Fibroblast of lung (primary cell): ENCODE data around the gene PLAC8. TPM values are rescaled to one million over a fixed set of nuclear protein-coding genes. Genes with fewer than 3 reads are reported as not detected.
A peak's percentile ranks its signal among the peaks of the same experiment; 100 is the strongest.

Experiments
- DNase-seq, 2 donors: peaks; one replicate each; pipeline versions ENCODE4 v3.0.0 to v3.0.0-alpha.2; 2010; ENCODE audit warnings: low read depth in 2 of 2
- H2AFZ ChIP-seq: 2 replicates; pipeline ENCODE4 v1.5.1; 2012; ENCODE audit warnings: low read length, control low read depth, inconsistent platforms
- H3K27ac ChIP-seq: 2 replicates; pipeline ENCODE4 v1.5.1; 2011; ENCODE audit warnings: low read length, control low read depth; ENCODE audit not compliant: insufficient read depth
- H3K27me3 ChIP-seq: 2 replicates; pipeline ENCODE4 v1.5.1; 2011; ENCODE audit warnings: mild to moderate bottlenecking, low read length; ENCODE audit not compliant: control insufficient read depth, insufficient read depth
- H3K36me3 ChIP-seq: 2 replicates; pipeline ENCODE4 v1.5.1; 2011; ENCODE audit warnings: low read length; ENCODE audit not compliant: control insufficient read depth, insufficient read depth
- H3K4me1 ChIP-seq: 2 replicates; pipeline ENCODE4 v1.5.1; 2011; ENCODE audit warnings: low read length; ENCODE audit not compliant: control insufficient read depth, insufficient read depth; ENCODE audit errors: extremely low read depth
- H3K4me2 ChIP-seq: 2 replicates; pipeline ENCODE4 v1.5.1; 2011; ENCODE audit warnings: low read length, control low read depth; ENCODE audit not compliant: insufficient read depth; ENCODE audit errors: extremely low read depth
- H3K4me3 ChIP-seq, 4 experiments: fragments of 200-600 bp in 1 of 4; sonication (generic) in 1 of 4; replicated peaks in 1 of 4; 2 replicates each; pipeline ENCODE4 v1.5.1; 2011 to 2016; ENCODE audit warnings: low read length in 4 of 4, low read depth in 3 of 4, mild to moderate bottlenecking in 3 of 4, control low read depth in 2 of 4, inconsistent platforms in 1 of 4, mixed read lengths in 1 of 4; ENCODE audit not compliant: insufficient read depth in 1 of 4; ENCODE audit errors: control extremely low read depth in 1 of 4
- H3K79me2 ChIP-seq: 2 replicates; pipeline ENCODE4 v1.5.1; 2012; ENCODE audit warnings: mild to moderate bottlenecking, low read length, inconsistent platforms; ENCODE audit not compliant: control insufficient read depth, insufficient read depth
- H3K9ac ChIP-seq: 2 replicates; pipeline ENCODE4 v1.5.1; 2011; ENCODE audit warnings: mild to moderate bottlenecking, low read length, control low read depth; ENCODE audit not compliant: insufficient read depth
- H3K9me3 ChIP-seq: 2 replicates; pipeline ENCODE4 v1.5.1; 2012; ENCODE audit warnings: low read depth, low read length; ENCODE audit not compliant: control insufficient read depth, insufficient read depth
- H4K20me1 ChIP-seq: 2 replicates; pipeline ENCODE4 v1.5.1; 2011; ENCODE audit warnings: low read length; ENCODE audit not compliant: control insufficient read depth, insufficient read depth; ENCODE audit errors: extremely low read depth
- CTCF ChIP-seq, 2 donors: IDR thresholded peaks in 1 of 2; conservative IDR thresholded peaks in 1 of 2; 1 replicate in 1 of 2; 2 replicates in 1 of 2; pipeline ENCODE4 v1.5.1; 2011 to 2012; ENCODE audit warnings: low read length in 2 of 2, control low read depth in 1 of 2, inconsistent platforms in 1 of 2, low read depth in 1 of 2, mild to moderate bottlenecking in 1 of 2
- EZH2 ChIP-seq: IDR thresholded peaks from 2 replicates; pipeline ENCODE4 v1.5.1; 2012; ENCODE audit warnings: low read length, control low read depth, mild to moderate bottlenecking; ENCODE audit errors: missing control alignments
- polyA plus RNA-seq, 2 donors: library from polyadenylated mRNA; depleted of rRNA in 1 of 2; stranded (reverse) in 1 of 2; unstranded in 1 of 2; fragments of >200 nt; gene quantifications; 2 replicates each; pipeline ENCODE4 v1.2.1, GENCODE V29; 2011 to 2012; ENCODE audit warnings: missing spikeins in 1 of 2
- total RNA-seq: library from RNA; depleted of rRNA; stranded (reverse); fragments of >200 nt; gene quantifications from 2 replicates; pipeline ENCODE4 v1.2.1, GENCODE V29; 2014

PLAC8 gene
- total and polyA plus RNA-seq, 2 donors (not counting 1 experiment from before 2014, with no cell fraction given) = 0.33 to 0.79 TPM

- H3K9me3 ChIP-seq = no peaks in the 10 kb centered on the region
- no peak overlapping the region for H2AFZ ChIP-seq
- peaks cover 2% of the 10 kb centered on the region for H3K4me1 ChIP-seq
- H3K36me3 ChIP-seq = no peaks in the 10 kb centered on the region
- H3K27ac ChIP-seq = no peak overlapping the region
- H4K20me1 ChIP-seq = no peaks in the 10 kb centered on the region
- no peaks in the 10 kb centered on the region for H3K79me2 ChIP-seq
- no peak overlapping the region for H3K4me2 ChIP-seq
- peak; percentile 85 to 89 for DNase-seq
- no peak overlapping the region for H3K9ac ChIP-seq
- H3K27me3 ChIP-seq = no peaks in the 10 kb centered on the region
- TF ChIP-seq EZH2 = no peak
- TF ChIP-seq CTCF (conservative IDR thresholded peaks at IDR 0.05 in 1 of 2, IDR thresholded peaks at IDR 0.05 in 1 of 2; ENCODE audit: low read depth in 1 of 2, low read length in 2 of 2) = no peak
- no peak overlapping the region for H3K4me3 ChIP-seq
Observed at GRCh38 chr4:83128240-83128929, 13.9 kb upstream of the PLAC8 start.

- Histone ChIP-seq H3K4me3 (no peak overlapping the region), H3K27me3 (no peaks in the 10 kb centered on the region), H3K36me3 (no peaks in the 10 kb centered on the region), H4K20me1 (no peaks in the 10 kb centered on the region), H3K9me3 (no peaks in the 10 kb centered on the region), H3K27ac (no peak overlapping the region), H3K4me2 (no peak overlapping the region), H3K79me2 (no peaks in the 10 kb centered on the region), H2AFZ (no peak overlapping the region), H3K4me1 (peaks cover 2% of the 10 kb centered on the region), H3K9ac (no peak overlapping the region)
- TF ChIP-seq EZH2 (no peak), CTCF (conservative IDR thresholded peaks at IDR 0.05 in 1 of 2, IDR thresholded peaks at IDR 0.05 in 1 of 2; ENCODE audit: low read depth in 1 of 2, low read length in 2 of 2) (no peak)
- DNase-seq = no peak
Observed at GRCh38 chr4:83125738-83126141, 11.2 kb upstream of the PLAC8 start.

- peaks cover 2% of the 10 kb centered on the region for H3K4me1 ChIP-seq
- H3K4me3 ChIP-seq = no peak overlapping the region
- no peaks in the 10 kb centered on the region for H3K79me2 ChIP-seq
- TF ChIP-seq EZH2 (no peak), CTCF (conservative IDR thresholded peaks at IDR 0.05 in 1 of 2, IDR thresholded peaks at IDR 0.05 in 1 of 2; ENCODE audit: low read depth in 1 of 2, low read length in 2 of 2) (no peak)
- no peak overlapping the region for H3K4me2 ChIP-seq
- no peak overlapping the region for H2AFZ ChIP-seq
- DNase-seq = no peak
- no peaks in the 10 kb centered on the region for H4K20me1 ChIP-seq
- H3K9ac ChIP-seq = no peak overlapping the region
- H3K36me3 ChIP-seq = no peaks in the 10 kb centered on the region
- H3K9me3 ChIP-seq = no peaks in the 10 kb centered on the region
- H3K27me3 ChIP-seq = no peaks in the 10 kb centered on the region
- H3K27ac ChIP-seq = no peak overlapping the region
Observed at GRCh38 chr4:83124111-83124780, 9.7 kb upstream of the PLAC8 start.
